Dermis microvascular lymphatic vessel endothelial cell (primary cell): ENCODE measurements around the gene MAP3K8. TPM values are rescaled to one million over a fixed set of nuclear protein-coding genes. Genes with fewer than 3 reads are reported as not detected.
A peak's percentile ranks its signal among the peaks of the same experiment; 100 is the strongest.

ENCODE experiments used
- DNase-seq, 2 donors: peaks; one replicate each; pipeline versions ENCODE4 v3.0.0 to v3.0.0-alpha.2; 2010; ENCODE audit warnings: low read depth in 2 of 2
- total RNA-seq: library from RNA; depleted of rRNA; stranded (reverse); fragments of >200 nt; gene quantifications from 2 replicates; pipeline ENCODE4 v1.2.1, GENCODE V29; 2014

Gene MAP3K8
- total RNA-seq, 1 donor from 2014 or later: 2.3 TPM

- DNase-seq: no peak
Measured at GRCh38 chr10:30490289-30491000, 56.5 kb downstream of the MAP3K8 start.

- DNase-seq: no peak
Measured at GRCh38 chr10:30491204-30491915, 57.4 kb downstream of the MAP3K8 start.

- DNase-seq: no peak
Measured at GRCh38 chr10:30491916-30492515, 58.0 kb downstream of the MAP3K8 start.

GRCh38 chr10:30493609-30494530 lies 59.9 kb downstream of the MAP3K8 start:
- no peak for DNase-seq

- DNase-seq: no peak
Measured at GRCh38 chr10:30494558-30494957, 60.6 kb downstream of the MAP3K8 start.

GRCh38 chr10:30495687-30496086 lies 61.7 kb downstream of the MAP3K8 start:
- no peak for DNase-seq

- no peak for DNase-seq
Measured at GRCh38 chr10:30499816-30500215, 65.8 kb downstream of the MAP3K8 start.

- DNase-seq: no peak
Measured at GRCh38 chr10:30500534-30500933, 66.5 kb downstream of the MAP3K8 start.

GRCh38 chr10:30500963-30501504 lies 67.0 kb downstream of the MAP3K8 start:
- DNase-seq: no peak

- no peak for DNase-seq
Measured at GRCh38 chr10:30502266-30503060, 68.5 kb downstream of the MAP3K8 start.

- no peak for DNase-seq
Measured at GRCh38 chr10:30503700-30504266, 69.8 kb downstream of the MAP3K8 start.

- no peak for DNase-seq
Measured at GRCh38 chr10:30505543-30506298, 71.7 kb downstream of the MAP3K8 start.

GRCh38 chr10:30509508-30509907 lies 75.5 kb downstream of the MAP3K8 start:
- no peak for DNase-seq

GRCh38 chr10:30510184-30510931 lies 76.4 kb downstream of the MAP3K8 start:
- peak in 1 of 2 donors; percentile 5 for DNase-seq

- no peak for DNase-seq
Measured at GRCh38 chr10:30510932-30511700, 77.1 kb downstream of the MAP3K8 start.
